Peyer's patch (tissue), 4 donors: ENCODE results near the gene CD46.

ENCODE experiments used
- POLR2A ChIP-seq, 2 donors: fragments of 450-650 bp; IDR thresholded peaks; one replicate each; pipeline ENCODE4 v1.5.1; 2017; ENCODE audit warnings: antibody characterized with exemption in 2 of 2, mild to moderate bottlenecking in 2 of 2, moderate library complexity in 2 of 2
- TF ChIP-seq, protein P1 (sequence below), 6 experiments: fragments of 450-650 bp in 4 of 6; fragments of 200-600 bp in 2 of 6; sonication (generic) in 1 of 6; IDR thresholded peaks; one replicate each; pipeline ENCODE4 v1.5.1; 2017 to 2019; ENCODE audit warnings: antibody characterized with exemption in 6 of 6, mild to moderate bottlenecking in 3 of 6, moderate library complexity in 1 of 6

DNA sequence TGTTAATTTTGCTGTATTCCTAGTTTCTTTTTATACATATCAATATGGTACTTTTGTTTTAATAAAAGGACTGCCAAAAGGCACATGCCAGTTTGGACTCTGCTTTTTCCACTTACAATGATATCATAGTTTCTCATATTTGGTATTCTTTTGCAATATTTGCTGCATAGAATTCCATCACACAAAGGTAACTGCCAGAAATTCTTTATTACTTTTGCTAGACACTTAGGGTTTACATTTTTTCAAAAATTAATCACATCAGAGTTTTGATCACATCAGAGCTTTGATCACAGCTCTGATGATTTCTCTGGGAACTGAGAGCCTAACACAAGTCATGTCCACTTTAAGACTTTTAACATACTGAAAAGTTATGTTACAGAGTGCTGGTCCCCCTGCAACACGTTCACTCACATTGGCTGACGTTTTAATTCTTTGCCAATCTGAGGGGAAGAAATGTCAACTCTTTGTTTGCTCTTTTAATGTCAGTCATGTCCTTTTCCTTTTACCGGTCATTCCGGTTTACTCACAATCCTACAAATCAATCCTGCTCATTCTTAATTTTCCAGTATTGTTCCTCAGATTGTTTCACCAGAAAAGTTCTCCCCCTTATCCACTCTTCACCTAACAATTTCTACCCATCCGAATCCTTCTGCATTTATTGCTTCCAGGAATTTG, 1.1 kb upstream of the CD46 start:
- TF ChIP-seq, protein P1, sequence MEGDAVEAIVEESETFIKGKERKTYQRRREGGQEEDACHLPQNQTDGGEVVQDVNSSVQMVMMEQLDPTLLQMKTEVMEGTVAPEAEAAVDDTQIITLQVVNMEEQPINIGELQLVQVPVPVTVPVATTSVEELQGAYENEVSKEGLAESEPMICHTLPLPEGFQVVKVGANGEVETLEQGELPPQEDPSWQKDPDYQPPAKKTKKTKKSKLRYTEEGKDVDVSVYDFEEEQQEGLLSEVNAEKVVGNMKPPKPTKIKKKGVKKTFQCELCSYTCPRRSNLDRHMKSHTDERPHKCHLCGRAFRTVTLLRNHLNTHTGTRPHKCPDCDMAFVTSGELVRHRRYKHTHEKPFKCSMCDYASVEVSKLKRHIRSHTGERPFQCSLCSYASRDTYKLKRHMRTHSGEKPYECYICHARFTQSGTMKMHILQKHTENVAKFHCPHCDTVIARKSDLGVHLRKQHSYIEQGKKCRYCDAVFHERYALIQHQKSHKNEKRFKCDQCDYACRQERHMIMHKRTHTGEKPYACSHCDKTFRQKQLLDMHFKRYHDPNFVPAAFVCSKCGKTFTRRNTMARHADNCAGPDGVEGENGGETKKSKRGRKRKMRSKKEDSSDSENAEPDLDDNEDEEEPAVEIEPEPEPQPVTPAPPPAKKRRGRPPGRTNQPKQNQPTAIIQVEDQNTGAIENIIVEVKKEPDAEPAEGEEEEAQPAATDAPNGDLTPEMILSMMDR (IDR thresholded peaks at IDR 0.05): no peak
- no peak for TF ChIP-seq POLR2A (IDR thresholded peaks at IDR 0.05)
